Vagina (tissue), 2 donors: ENCODE data around the gene PTPRG. TPM values are rescaled to one million over a fixed set of nuclear protein-coding genes. Genes with fewer than 3 reads are reported as not detected.

Experiments
- DNase-seq, 2 donors: peaks; one replicate each; pipeline ENCODE4 v3.0.0-alpha.2; 2017; ENCODE audit errors: extremely low spot score in 2 of 2
- H3K27ac ChIP-seq: fragments of 200-600 bp; sonication (generic); one replicate; pipeline ENCODE4 v1.5.1; 2019
- H3K27me3 ChIP-seq: fragments of 200-600 bp; sonication (generic); one replicate; pipeline ENCODE4 v1.5.1; 2019
- H3K36me3 ChIP-seq, 2 donors: fragments of 200-600 bp; sonication (generic); one replicate each; pipeline ENCODE4 v1.5.1; 2017 to 2019
- H3K4me1 ChIP-seq: fragments of 200-600 bp; sonication (generic); one replicate; pipeline ENCODE4 v1.5.1; 2019
- H3K4me3 ChIP-seq, 2 donors: fragments of 200-600 bp; sonication (generic); 1 replicate in 1 of 2; 2 replicates in 1 of 2; pipeline ENCODE4 v1.5.1; 2016 to 2019
- H3K9me3 ChIP-seq: fragments of 200-600 bp; sonication (generic); one replicate; pipeline ENCODE4 v1.5.1; 2019
- CTCF ChIP-seq, 3 experiments: fragments of 450-650 bp in 2 of 3; fragments of 200-600 bp in 1 of 3; sonication (generic) in 1 of 3; IDR thresholded peaks; one replicate each; pipeline ENCODE4 v1.5.1; 2017 to 2019; ENCODE audit warnings: antibody characterized with exemption in 3 of 3, mild to moderate bottlenecking in 2 of 3, moderate library complexity in 2 of 3
- POLR2A ChIP-seq, 2 donors: fragments of 450-650 bp; IDR thresholded peaks; one replicate each; pipeline ENCODE4 v1.6.1; 2017; ENCODE audit warnings: antibody characterized with exemption in 2 of 2, mild to moderate bottlenecking in 2 of 2, moderate library complexity in 2 of 2
- POLR2AphosphoS5 ChIP-seq, 2 donors: sonication (generic); formaldehyde crosslinking; IDR thresholded peaks; one replicate each; pipeline ENCODE4 v1.9.0; 2017; ENCODE audit warnings: antibody characterized with exemption in 2 of 2, mild to moderate bottlenecking in 2 of 2, low read depth in 1 of 2; ENCODE audit not compliant: insufficient read depth in 1 of 2
- intact Hi-C: fragments of 100-400 bp; cut with DNase I; formaldehyde crosslinking; loops from one replicate; pipeline ENCODE4 v1.15.1; 2023
- total RNA-seq: library from RNA; depleted of rRNA; stranded (reverse); fragments of >200 nt; gene quantifications from one replicate; pipeline ENCODE4 v1.2.3, GENCODE V29; 2016

PTPRG gene
- total RNA-seq, 1 donor from 2014 or later, result 47.6 TPM

- Histone ChIP-seq H3K36me3 (no peaks in the 10 kb centered on the region), H3K4me3 (no peak overlapping the region), H3K9me3 (no peaks in the 10 kb centered on the region), H3K4me1 (no peaks in the 10 kb centered on the region), H3K27ac (no peak overlapping the region), H3K27me3 (no peaks in the 10 kb centered on the region)
- no peak for TF ChIP-seq POLR2A (IDR thresholded peaks at IDR 0.05)
- TF ChIP-seq POLR2AphosphoS5 (IDR thresholded peaks at IDR 0.05; ENCODE audit: insufficient read depth in 1 of 2, low read depth in 1 of 2), result no peak
- no peak for TF ChIP-seq CTCF (IDR thresholded peaks at IDR 0.05)
- intact Hi-C loops, result no loop called here
- DNase-seq, result no peak
Observed at GRCh38 chr3:62171789-62172188, 610.4 kb downstream of the PTPRG start.

DNA sequence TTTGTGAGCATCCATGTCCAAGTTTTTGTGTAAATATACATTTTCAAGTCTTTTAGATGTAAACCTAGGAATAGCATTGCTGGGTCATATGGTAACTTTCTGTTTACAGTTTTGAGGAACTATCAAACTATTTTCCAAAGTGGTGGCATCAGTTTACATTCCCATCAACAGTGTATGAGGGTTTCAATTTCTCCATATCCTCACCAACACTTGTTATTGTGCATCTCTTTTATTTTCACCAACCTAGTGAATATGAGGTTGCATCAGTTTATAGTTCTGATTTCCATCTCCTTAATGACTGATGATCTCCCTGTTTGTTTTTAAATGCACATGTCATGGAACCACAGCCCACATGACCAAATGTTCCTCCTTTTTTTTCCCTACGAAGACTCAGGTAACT lies 610.8 kb downstream of the PTPRG start:
- no peak overlapping the region for H3K4me3 ChIP-seq
- TF ChIP-seq POLR2A (IDR thresholded peaks at IDR 0.05), result no peak
- no peak for TF ChIP-seq CTCF (IDR thresholded peaks at IDR 0.05)
- no peak for TF ChIP-seq POLR2AphosphoS5 (IDR thresholded peaks at IDR 0.05; ENCODE audit: insufficient read depth in 1 of 2, low read depth in 1 of 2)
- intact Hi-C loops, result no loop called here
- no peak overlapping the region for H3K27ac ChIP-seq
- no peaks in the 10 kb centered on the region for H3K9me3 ChIP-seq
- H3K36me3 ChIP-seq, result no peaks in the 10 kb centered on the region
- no peaks in the 10 kb centered on the region for H3K4me1 ChIP-seq
- no peaks in the 10 kb centered on the region for H3K27me3 ChIP-seq
- no peak for DNase-seq

- Histone ChIP-seq H3K36me3 (no peaks in the 10 kb centered on the region), H3K27me3 (no peaks in the 10 kb centered on the region), H3K4me1 (no peaks in the 10 kb centered on the region), H3K4me3 (no peak overlapping the region), H3K9me3 (no peaks in the 10 kb centered on the region), H3K27ac (no peak overlapping the region)
- intact Hi-C loops, result no loop called here
- no peak for DNase-seq
- TF ChIP-seq CTCF (IDR thresholded peaks at IDR 0.05), result no peak
- TF ChIP-seq POLR2A (IDR thresholded peaks at IDR 0.05), result no peak
- no peak for TF ChIP-seq POLR2AphosphoS5 (IDR thresholded peaks at IDR 0.05; ENCODE audit: insufficient read depth in 1 of 2, low read depth in 1 of 2)
Observed at GRCh38 chr3:62173939-62174515, 612.7 kb downstream of the PTPRG start.

DNA sequence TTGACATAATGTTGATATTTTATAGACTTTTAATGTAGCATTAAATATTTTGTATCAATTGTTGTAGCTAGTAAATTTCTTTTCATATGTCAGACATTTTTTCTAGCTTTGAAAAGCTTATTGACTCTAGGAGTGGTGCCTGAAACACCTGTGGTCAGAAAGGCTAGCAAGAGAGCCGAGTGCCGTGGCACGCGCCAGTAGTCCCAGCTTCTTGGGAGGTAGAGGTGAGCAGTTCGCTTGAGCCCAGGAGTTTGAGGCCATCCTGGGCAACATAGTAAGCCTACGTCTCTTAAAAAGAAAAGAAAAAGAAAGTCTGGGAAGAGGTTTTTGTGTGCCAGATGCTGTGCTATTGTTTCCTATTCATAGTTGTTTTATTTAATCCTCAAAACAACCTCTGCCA lies 613.8 kb downstream of the PTPRG start:
- TF ChIP-seq POLR2A (IDR thresholded peaks at IDR 0.05) (no peak), POLR2AphosphoS5 (IDR thresholded peaks at IDR 0.05; ENCODE audit: insufficient read depth in 1 of 2, low read depth in 1 of 2) (no peak), CTCF (IDR thresholded peaks at IDR 0.05) (no peak)
- DNase-seq, result no peak
- H3K9me3 ChIP-seq, result no peaks in the 10 kb centered on the region
- no peaks in the 10 kb centered on the region for H3K36me3 ChIP-seq
- H3K4me3 ChIP-seq, result no peak overlapping the region
- H3K27me3 ChIP-seq, result no peaks in the 10 kb centered on the region
- intact Hi-C loops, result no loop called here
- H3K27ac ChIP-seq, result no peak overlapping the region
- H3K4me1 ChIP-seq, result no peaks in the 10 kb centered on the region

DNA sequence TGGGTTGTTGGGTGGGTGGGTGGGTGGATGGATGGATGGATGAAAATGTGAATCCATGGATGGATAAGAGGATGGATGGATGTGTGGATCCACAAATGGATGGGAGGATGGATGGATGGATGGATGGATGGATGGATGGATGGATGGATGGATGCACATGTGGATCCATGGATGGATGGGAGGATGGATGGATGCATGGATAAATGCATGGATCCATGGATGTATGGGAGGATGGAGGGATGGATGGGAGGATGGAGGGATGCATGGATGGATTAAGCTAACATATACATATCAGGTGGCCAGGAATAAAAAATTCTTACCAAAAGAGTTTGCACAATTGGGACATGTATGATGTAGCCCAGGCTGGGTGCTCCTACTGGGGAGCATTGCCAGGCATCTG lies 616.7 kb downstream of the PTPRG start:
- H3K27ac ChIP-seq, result no peak overlapping the region
- DNase-seq, result no peak
- H3K4me1 ChIP-seq, result no peaks in the 10 kb centered on the region
- no peak overlapping the region for H3K4me3 ChIP-seq
- TF ChIP-seq CTCF (IDR thresholded peaks at IDR 0.05) (no peak), POLR2AphosphoS5 (IDR thresholded peaks at IDR 0.05; ENCODE audit: insufficient read depth in 1 of 2, low read depth in 1 of 2) (no peak), POLR2A (IDR thresholded peaks at IDR 0.05) (no peak)
- intact Hi-C loops, result no loop called here
- no peaks in the 10 kb centered on the region for H3K27me3 ChIP-seq
- no peaks in the 10 kb centered on the region for H3K36me3 ChIP-seq
- H3K9me3 ChIP-seq, result no peaks in the 10 kb centered on the region
